Stimulated activated CD8-positive, alpha-beta memory T cell treated with anti-CD3 and anti-CD28 coated beads, Interleukin-12 subunit alpha, Interleukin-12 subunit beta, amount 100 ng/mL, for 4 hours (primary cell): ENCODE results near the gene TIGIT.
"Not testable (repeated sequence)": the region's sequence is repeated elsewhere in the genome, so short reads cannot be mapped to it uniquely, and the experiment has no call there.

Source experiments
- DNase-seq: peaks from one replicate; pipeline ENCODE4 v3.0.0-alpha.2; 2020; ENCODE audit warnings: low read depth

Gene TIGIT

GRCh38 chr3:114293838-114294535 is at the start of gene TIGIT:
Gene TIGIT, plus strand, starts transcription at chr3:114294028. Its CDS starts 34 bp downstream, at chr3:114294062.
- DNase-seq = no peak

- no peak for DNase-seq
Observed at GRCh38 chr3:114252954-114253353, 40.9 kb upstream of the TIGIT start.

- DNase-seq = no peak
Observed at GRCh38 chr3:114253505-114253904, 40.3 kb upstream of the TIGIT start.

- no peak for DNase-seq
Observed at GRCh38 chr3:114259566-114259965, 34.3 kb upstream of the TIGIT start.

- DNase-seq = no peak
Observed at GRCh38 chr3:114260152-114260551, 33.7 kb upstream of the TIGIT start.

DNA sequence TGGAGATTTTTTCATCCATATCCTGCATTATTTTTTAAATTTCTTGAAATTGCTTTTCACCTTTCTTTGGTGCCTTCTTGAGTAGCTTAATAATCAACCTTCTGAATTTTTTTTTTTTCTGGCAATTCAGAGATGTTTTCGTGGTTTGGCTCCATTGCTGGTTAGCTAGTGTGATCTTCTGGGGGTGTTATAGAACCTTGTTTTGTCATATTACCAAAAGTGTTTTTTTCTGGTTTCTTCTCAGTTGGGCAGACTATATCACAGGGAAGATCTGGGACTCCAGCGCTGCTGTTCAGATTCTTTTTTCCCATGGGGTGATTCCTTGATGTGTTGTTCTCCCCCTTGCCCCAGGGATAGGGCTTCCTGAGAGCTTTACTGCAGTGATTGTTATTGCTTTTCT is 23.8 kb upstream of the TIGIT start:
- DNase-seq = no peak

DNA sequence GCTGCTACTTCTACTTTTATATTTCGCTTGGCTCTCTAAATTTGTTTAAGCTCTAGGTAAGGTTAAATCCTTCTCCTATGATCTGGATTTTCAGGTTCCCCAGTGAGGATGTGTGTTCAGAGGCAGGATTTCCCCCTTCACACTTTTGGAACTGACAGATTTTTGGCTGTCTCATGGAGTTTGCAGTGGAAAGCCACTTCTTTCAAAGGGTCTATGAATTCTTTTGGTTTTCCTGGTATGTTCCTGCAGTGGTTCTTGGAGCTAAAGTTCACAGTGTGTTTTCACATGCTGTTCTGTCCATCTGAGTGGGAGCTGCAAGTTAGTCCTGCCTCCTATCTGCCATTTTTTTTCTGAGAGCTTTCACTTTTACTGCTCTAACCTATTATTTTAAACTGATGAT is 21.6 kb upstream of the TIGIT start:
- no peak for DNase-seq

DNA sequence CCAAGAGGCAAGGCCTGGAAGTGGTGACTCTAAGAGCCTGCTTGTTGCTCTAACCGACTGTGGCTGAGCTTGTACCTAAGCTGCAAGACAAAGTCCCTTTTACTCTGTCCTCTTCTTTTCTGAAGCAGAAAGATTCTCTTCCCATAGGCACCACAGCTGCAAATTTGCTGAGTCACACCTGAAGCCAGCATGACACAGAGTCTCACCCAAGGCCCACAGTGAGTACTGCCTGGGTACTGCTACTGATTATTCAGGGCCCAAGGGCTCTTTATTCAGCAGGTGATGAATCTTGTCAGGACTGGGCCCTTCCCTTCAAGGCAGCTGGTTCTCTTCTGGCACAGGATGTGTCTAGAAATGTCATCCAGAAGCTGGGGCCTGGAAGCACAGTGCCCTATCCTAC is 18.9 kb upstream of the TIGIT start:
- DNase-seq = no peak

GRCh38 chr3:114276856-114277255 is 17.0 kb upstream of the TIGIT start:
- DNase-seq = not testable (repeated sequence)

DNA sequence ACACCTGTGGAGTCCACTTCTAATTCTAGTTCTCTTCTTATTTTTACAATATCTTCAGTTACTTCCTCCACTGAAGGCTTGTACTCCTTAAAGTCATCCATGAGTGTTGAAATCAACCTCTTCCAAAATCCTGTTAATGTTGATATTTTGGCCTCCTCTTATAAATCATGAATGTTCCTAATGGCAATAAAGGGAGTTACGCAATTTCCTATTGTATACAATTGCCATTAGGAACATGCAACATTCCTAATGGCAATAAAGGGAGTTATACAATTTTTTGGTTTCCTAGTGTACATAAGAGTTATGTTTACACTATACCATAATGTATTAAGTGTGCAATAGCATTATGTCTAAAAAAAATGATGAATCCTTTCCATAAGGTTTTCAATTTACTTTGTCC is 9.2 kb upstream of the TIGIT start:
- no peak for DNase-seq

DNA sequence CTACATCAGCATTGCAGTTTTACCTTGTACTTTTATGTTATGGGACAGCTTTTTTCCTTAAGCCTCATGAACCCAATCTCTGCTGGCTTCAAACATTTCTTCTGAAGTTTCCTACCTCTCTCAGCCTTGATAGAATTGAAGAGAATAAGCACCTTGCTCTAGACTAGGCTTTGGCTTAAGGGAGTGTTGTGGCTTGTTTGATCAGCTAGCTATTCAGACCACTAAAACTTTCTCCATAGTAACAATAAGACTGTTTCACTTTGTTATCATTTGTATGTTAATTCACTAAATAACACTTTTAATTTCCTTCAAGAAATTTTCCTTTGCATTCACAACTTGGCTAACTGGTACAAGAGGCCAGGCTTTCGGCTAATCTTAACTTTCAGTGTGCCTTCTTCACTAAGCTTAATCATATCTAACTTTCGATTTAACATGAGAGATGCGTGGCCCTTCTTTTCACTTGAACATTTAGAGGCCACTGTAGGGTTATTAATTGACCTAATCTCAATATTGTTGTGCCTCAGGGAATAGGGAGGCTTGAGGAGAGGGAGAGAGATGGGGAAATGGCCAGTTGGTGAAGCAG is 8.1 kb upstream of the TIGIT start:
- no peak for DNase-seq

- DNase-seq = no peak
Observed at GRCh38 chr3:114286266-114286665, 7.6 kb upstream of the TIGIT start.

GRCh38 chr3:114290911-114291901 is 2.6 kb upstream of the TIGIT start:
- DNase-seq = peak; percentile 75

DNA sequence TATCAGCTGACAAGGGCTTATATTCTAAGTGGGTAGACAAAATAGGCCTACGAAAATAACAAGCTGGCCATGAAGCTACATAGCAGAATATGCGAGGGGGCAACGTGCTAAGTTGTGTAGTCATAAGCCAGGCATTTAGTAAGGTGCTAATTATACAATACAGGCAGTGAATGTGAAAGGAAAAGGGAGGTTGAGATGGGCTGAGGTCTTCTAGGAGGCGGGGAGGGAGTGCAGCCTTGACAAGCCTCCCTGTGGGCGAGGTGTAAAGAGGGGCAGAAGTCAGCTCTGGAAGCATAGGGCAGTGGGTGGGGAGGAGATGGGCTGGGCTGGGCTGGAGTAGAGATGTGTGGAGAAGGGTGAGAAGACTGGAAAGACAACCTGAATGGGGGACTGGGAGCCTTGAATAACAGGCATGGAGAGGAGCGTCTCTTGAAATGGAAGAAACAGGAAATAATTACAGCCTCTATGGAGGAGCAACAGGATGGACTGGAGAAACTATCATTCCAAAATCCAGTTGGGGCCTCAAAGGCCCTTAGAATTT is 1.2 kb downstream of the TIGIT start:
- DNase-seq = no peak

GRCh38 chr3:114295946-114296345 is 2.1 kb downstream of the TIGIT start:
- DNase-seq = no peak

- no peak for DNase-seq
Observed at GRCh38 chr3:114299421-114299820, 5.6 kb downstream of the TIGIT start.

DNA sequence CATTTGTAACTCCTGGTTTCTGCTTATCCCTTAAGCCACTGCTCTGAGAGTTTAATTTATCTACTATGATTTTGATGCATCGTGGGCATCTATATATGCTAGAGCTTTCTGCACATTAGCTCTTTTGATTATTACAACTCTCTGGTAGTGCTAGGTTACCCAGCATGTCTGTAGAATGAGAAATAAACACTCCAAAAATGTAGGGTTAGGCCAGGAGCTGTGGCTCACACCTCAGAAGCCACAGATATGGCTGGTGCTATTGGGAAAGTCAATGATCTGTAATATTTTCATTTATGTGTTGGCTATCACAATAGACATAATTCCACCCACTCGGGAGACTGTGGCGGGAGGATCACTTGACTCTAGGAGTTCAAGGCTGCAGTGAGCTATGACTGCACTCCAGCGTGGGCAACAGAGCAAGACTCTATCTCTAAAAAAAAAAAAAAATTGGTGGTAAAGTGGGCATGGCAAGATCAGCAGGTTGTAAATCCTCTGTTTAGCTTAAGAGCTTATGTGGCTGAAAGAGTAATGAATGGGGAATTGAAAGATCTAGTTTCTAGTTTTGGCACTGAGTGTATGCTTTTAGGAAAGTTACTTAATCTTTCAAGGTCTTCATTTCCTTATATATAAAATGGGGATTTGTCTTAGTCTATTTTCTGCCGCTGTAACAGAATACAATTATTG is 6.3 kb downstream of the TIGIT start:
- no peak for DNase-seq

DNA sequence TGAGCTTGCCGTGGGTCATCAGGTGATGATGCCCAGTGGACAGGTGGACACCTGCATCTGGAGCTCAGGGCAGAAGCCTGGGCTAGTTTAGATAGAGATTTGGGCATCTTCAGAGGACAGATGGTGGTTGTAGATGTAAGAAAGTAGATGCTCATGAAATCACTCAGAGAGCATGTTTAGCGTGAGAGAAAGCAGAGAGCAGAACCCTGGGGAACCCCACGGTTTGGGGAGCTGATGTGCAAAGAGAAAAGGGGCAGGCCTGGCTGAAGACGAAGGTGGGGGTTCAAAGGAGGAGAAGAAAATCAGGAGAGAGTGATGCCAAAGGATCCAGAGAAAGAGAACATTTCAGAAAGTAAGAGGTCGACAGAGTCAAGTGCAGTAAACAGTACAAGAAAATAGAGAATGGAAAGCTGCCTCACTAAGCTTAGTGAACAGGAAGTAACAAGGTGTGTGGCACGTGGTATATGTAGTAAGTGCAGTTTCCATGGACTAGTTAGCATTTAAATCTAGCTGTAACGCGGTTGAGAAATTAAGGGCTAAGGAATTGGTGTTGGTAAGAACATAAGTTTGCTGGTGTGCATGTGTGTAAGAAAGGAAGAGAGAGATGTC is 13.5 kb downstream of the TIGIT start:
- no peak for DNase-seq

DNA sequence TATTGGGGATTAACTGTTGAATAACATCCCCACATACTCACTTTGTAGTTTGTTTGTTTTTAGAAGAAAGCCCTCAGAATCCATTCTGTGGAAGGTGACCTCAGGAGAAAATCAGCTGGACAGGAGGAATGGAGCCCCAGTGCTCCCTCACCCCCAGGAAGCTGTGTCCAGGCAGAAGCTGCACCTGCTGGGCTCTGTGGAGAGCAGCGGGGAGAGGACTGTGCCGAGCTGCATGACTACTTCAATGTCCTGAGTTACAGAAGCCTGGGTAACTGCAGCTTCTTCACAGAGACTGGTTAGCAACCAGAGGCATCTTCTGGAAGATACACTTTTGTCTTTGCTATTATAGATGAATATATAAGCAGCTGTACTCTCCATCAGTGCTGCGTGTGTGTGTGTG is 14.0 kb downstream of the TIGIT start:
- DNase-seq = no peak

DNA sequence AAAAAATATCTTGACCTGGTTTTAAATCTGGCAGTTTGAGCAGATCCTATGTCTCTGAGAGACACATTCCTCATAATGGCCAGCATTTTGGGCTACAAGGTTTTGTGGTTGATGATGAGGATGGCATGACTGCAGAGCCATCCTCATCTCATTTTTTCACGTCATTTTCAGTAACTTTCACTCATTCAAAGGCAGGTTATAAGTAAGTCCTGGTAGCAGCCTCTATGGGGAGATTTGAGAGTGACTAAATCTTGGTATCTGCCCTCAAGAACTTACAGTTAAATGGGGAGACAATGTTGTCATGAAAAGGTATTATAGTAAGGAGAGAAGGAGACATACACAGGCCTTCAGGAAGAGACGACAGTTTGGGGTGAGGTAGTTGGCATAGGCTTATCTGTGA is 14.5 kb downstream of the TIGIT start:
- DNase-seq = no peak

GRCh38 chr3:114308830-114309229 is 15.0 kb downstream of the TIGIT start:
- DNase-seq = no peak

DNA sequence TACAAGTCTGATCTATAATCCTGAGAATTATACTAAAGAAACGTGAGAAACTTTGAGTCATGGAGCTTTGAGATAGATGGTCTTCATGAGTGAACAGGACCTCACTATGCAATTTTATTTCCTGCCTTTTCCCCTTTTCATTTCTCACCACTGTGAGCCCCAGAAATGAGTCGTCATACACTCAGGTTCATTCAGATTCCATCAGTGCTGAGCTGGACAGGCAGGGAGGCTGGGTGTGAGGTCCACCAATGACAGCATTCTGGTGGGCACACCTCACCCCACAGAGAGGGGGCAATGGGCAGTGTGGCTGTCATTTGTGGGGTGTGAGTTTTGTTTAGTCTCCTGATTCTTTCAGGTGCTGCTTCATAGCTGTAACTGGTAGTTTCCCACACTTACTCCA is 16.9 kb downstream of the TIGIT start:
- no peak for DNase-seq
